ENCODE results near the gene TMEM176B.
"Not testable (repeated sequence)": the region's sequence is repeated elsewhere in the genome, so short reads cannot be mapped to it uniquely, and the experiment has no call there.

Gene TMEM176B

GRCh38 chr7:150781961-150782360 is 18.2 kb downstream of the TMEM176B start:
- no peak overlapping the region for H3K4me3 ChIP-seq (ENCODE audit: control insufficient read depth, low read depth, low read length)
- TF ChIP-seq, protein P1, sequence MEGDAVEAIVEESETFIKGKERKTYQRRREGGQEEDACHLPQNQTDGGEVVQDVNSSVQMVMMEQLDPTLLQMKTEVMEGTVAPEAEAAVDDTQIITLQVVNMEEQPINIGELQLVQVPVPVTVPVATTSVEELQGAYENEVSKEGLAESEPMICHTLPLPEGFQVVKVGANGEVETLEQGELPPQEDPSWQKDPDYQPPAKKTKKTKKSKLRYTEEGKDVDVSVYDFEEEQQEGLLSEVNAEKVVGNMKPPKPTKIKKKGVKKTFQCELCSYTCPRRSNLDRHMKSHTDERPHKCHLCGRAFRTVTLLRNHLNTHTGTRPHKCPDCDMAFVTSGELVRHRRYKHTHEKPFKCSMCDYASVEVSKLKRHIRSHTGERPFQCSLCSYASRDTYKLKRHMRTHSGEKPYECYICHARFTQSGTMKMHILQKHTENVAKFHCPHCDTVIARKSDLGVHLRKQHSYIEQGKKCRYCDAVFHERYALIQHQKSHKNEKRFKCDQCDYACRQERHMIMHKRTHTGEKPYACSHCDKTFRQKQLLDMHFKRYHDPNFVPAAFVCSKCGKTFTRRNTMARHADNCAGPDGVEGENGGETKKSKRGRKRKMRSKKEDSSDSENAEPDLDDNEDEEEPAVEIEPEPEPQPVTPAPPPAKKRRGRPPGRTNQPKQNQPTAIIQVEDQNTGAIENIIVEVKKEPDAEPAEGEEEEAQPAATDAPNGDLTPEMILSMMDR (conservative IDR thresholded peaks at IDR 0.05; ENCODE audit: control insufficient read depth, insufficient read depth, low read depth, low read length), result no peak
- DNase-seq (ENCODE audit: low read depth), result peak; percentile 68

GRCh38 chr7:150781103-150781502 is 19.1 kb downstream of the TMEM176B start:
- DNase-seq (ENCODE audit: low read depth), result peak; percentile 95
- H3K4me3 ChIP-seq (ENCODE audit: control insufficient read depth, low read depth, low read length), result no peak overlapping the region
- TF ChIP-seq, protein P1 (conservative IDR thresholded peaks at IDR 0.05; ENCODE audit: control insufficient read depth, insufficient read depth, low read depth, low read length), result no peak

GRCh38 chr7:150780292-150780691 is 19.9 kb downstream of the TMEM176B start:
- no peak overlapping the region for H3K4me3 ChIP-seq (ENCODE audit: control insufficient read depth, low read depth, low read length)
- TF ChIP-seq, protein P1 (conservative IDR thresholded peaks at IDR 0.05; ENCODE audit: control insufficient read depth, insufficient read depth, low read depth, low read length), result no peak
- peak; percentile 25 for DNase-seq (ENCODE audit: low read depth)

DNA sequence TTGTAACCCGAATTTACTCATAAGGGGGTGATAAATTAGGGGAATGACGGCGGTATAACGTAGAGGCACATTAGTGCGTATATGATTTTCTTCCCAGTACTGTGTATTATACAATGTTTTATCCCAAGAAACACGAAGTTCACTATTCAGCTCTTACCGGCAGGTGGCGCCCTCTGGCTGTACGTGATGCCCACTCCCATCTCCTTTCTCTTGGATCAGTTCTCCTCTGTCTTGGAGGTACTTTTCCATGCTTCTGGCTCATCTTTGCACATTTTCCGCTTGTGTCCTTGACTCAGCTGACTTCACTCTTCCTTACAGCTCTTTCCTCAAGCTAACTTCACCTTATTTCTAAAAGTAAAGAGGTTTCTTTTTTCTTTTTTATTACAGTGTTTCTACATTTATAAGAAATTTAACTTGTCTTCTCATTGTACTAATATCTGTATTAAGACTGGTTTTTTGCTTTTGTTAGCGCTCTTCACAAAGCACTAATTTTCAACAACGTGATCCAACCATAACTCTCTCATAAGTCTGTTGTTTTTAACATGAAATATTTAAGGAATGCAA is 21.3 kb downstream of the TMEM176B start:
- TF ChIP-seq, protein P1 (conservative IDR thresholded peaks at IDR 0.05; ENCODE audit: control insufficient read depth, insufficient read depth, low read depth, low read length), result peak; percentile 87
- no peak overlapping the region for H3K4me3 ChIP-seq (ENCODE audit: control insufficient read depth, low read depth, low read length)
- DNase-seq (ENCODE audit: low read depth), result peak; percentile 86

DNA sequence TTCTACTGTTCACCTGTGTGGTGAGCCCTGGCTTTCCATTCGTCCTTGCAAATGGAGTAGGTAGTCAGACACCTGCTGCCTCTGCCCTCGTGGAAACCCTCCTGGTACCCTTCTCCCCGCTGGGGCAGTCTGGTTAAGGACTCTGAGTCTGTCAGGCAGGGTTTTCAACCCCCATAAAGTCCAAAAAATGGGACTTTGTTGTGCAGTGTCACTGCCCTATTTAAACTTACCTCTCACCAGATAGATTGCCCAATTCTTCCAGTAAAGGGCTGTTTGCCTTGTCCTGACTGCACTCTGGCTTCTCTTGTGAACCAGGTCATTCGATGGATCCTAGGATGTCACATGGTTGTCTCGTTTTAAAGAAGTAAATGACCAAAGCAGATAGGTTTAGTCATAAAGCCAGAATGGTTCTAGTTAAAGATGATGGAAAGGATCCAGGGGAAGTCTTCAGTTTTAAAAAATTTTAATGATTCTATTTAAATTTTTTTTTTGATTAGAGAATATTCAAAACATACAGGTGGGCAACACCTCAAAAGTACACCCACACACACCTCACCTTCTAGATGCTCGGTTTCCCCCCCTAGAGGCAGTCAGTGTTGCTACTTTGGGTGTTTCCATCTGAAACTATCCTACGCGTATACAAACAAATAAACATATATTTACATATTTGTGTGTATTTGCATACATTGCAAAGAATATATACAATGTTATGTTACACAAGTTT is 22.0 kb downstream of the TMEM176B start:
- TF ChIP-seq, protein P1 (conservative IDR thresholded peaks at IDR 0.05; ENCODE audit: control insufficient read depth, insufficient read depth, low read depth, low read length), result no peak
- DNase-seq (ENCODE audit: low read depth), result no peak

GRCh38 chr7:150774131-150774530 is 26.0 kb downstream of the TMEM176B start:
- H3K4me3 ChIP-seq (ENCODE audit: control insufficient read depth, low read depth, low read length); DNase-seq (ENCODE audit: low read depth): not testable (repeated sequence)

More for the DNA sequence above, 22.0 kb downstream of the TMEM176B start:
- no peak overlapping the region for H3K4me3 ChIP-seq (ENCODE audit: control insufficient read depth, low read depth, low read length)

DNA sequence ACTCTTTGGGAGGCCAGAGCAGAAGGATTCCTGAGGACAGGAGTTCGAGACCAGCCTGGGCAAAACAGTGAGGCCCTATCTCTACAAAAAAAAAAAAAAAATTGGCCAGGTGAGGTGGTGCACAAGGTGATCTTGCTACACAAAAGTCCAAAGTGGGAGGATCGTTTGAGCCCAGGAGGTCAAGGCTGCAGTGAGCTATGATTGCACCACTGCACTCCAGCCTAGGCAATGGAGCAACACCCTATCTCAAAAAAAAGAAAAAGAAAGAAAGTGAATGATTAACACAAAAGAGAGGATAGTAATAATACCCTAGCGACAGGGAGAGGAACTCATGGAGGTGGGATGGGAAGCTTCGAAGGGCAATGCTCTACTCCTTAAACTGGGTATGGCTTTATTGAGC is 30.4 kb downstream of the TMEM176B start:
- TF ChIP-seq, protein P1 (conservative IDR thresholded peaks at IDR 0.05; ENCODE audit: control insufficient read depth, insufficient read depth, low read depth, low read length), result no peak

More for the DNA sequence above, 30.4 kb downstream of the TMEM176B start:
- H3K4me3 ChIP-seq (ENCODE audit: control insufficient read depth, low read depth, low read length), result no peak overlapping the region
- DNase-seq (ENCODE audit: low read depth), result no peak

Measured in fibroblast of mammary gland (primary cell).